Measurements from ENCODE around the gene OS9. TPM values are rescaled to one million over a fixed set of nuclear protein-coding genes. Genes with fewer than 3 reads are reported as not detected.

Gene OS9
- total RNA-seq, 2 donors from 2014 or later, result 203 to 209 TPM

GRCh38 chr12:57740656-57741412 is 46.9 kb downstream of the OS9 start:
- no peaks in the 10 kb centered on the region for H3K9me3 Mint-ChIP-seq

GRCh38 chr12:57741413-57741789 is 47.5 kb downstream of the OS9 start:
- Mint-ChIP-seq H3K36me3 (peaks cover 4% of the 10 kb centered on the region), H3K27ac (peak overlapping the region; percentile 88 to 98), H3K27me3 (no peaks in the 10 kb centered on the region), H3K4me3 (peak overlapping the region; percentile 98), H3K9me3 (no peaks in the 10 kb centered on the region), H3K4me1 (ENCODE audit: low read depth in 2 of 2) (peaks cover 57 to 58% of the 10 kb centered on the region in 2 donors)
- ATAC-seq (no peak), DNase-seq (ENCODE audit: low spot score) (no peak)

More at GRCh38 chr12:57740656-57741412, 46.9 kb downstream of the OS9 start:
- H3K27me3 Mint-ChIP-seq, result no peaks in the 10 kb centered on the region
- H3K4me1 Mint-ChIP-seq (ENCODE audit: low read depth in 2 of 2), result peaks cover 53 to 54% of the 10 kb centered on the region in 2 donors
- peak; percentile 70 to 80 for ATAC-seq
- no peaks in the 10 kb centered on the region for H3K36me3 Mint-ChIP-seq
- peak overlapping the region; percentile 88 to 98 for H3K27ac Mint-ChIP-seq
- peak overlapping the region; percentile 98 for H3K4me3 Mint-ChIP-seq
- peak; percentile 86 for DNase-seq (ENCODE audit: low spot score)

- Mint-ChIP-seq H3K4me1 (ENCODE audit: low read depth in 2 of 2) (peaks cover 55 to 57% of the 10 kb centered on the region in 2 donors), H3K27ac (peak overlapping the region; percentile 88 to 98), H3K4me3 (peak overlapping the region; percentile 98), H3K36me3 (peaks cover 4% of the 10 kb centered on the region), H3K27me3 (no peaks in the 10 kb centered on the region), H3K9me3 (no peaks in the 10 kb centered on the region)
- ATAC-seq (peak; percentile 77 to 80), DNase-seq (ENCODE audit: low spot score) (peak; percentile 87)
These were observed 48.2 kb downstream of the OS9 start for GRCh38 chr12:57741844-57742738.

- Mint-ChIP-seq H3K4me1 (ENCODE audit: low read depth in 2 of 2) (peaks cover 55 to 57% of the 10 kb centered on the region in 2 donors), H3K27me3 (no peaks in the 10 kb centered on the region), H3K4me3 (peak overlapping the region; percentile 96), H3K36me3 (peaks cover 9% of the 10 kb centered on the region), H3K9me3 (no peaks in the 10 kb centered on the region), H3K27ac (peak overlapping the region; percentile 98)
- DNase-seq (ENCODE audit: low spot score) (no peak), ATAC-seq (no peak)
These were observed 49.8 kb downstream of the OS9 start for GRCh38 chr12:57743769-57744168.

GRCh38 chr12:57744194-57744776 is 50.4 kb downstream of the OS9 start:
- H3K36me3 Mint-ChIP-seq, result peaks cover 12% of the 10 kb centered on the region
- H3K27ac Mint-ChIP-seq, result peak overlapping the region; percentile 98
- H3K27me3 Mint-ChIP-seq, result no peaks in the 10 kb centered on the region
- peak overlapping the region; percentile 96 for H3K4me3 Mint-ChIP-seq
- DNase-seq (ENCODE audit: low spot score) (peak; percentile 86), ATAC-seq (peak; percentile 69 to 77)
- H3K4me1 Mint-ChIP-seq (ENCODE audit: low read depth in 2 of 2), result peaks cover 52 to 55% of the 10 kb centered on the region in 2 donors
- H3K9me3 Mint-ChIP-seq, result no peaks in the 10 kb centered on the region

- ATAC-seq, result peak; percentile 89 to 93
- H3K27me3 Mint-ChIP-seq, result no peaks in the 10 kb centered on the region
- peak within 1 kb of the TSS; percentile 98 for H3K27ac Mint-ChIP-seq
- H3K4me1 Mint-ChIP-seq (ENCODE audit: low read depth in 2 of 2), result peaks cover 48 to 52% of the 10 kb centered on the region in 2 donors
- peaks cover 13% of the 10 kb centered on the region for H3K36me3 Mint-ChIP-seq
- peak; percentile 93 for DNase-seq (ENCODE audit: low spot score)
- H3K9me3 Mint-ChIP-seq, result no peaks in the 10 kb centered on the region
- H3K4me3 Mint-ChIP-seq, result peak within 1 kb of the TSS; percentile 96
These were observed 51.0 kb downstream of the OS9 start, which contains the start of gene TSPAN31 for GRCh38 chr12:57744777-57745484. Gene TSPAN31 (plus strand): TSS chr12:57745039. CDS start chr12:57745155, 116 bp downstream.

GRCh38 chr12:57745485-57745881 is 51.6 kb downstream of the OS9 start:
- Mint-ChIP-seq H3K27me3 (no peaks in the 10 kb centered on the region), H3K4me3 (peak overlapping the region; percentile 96), H3K4me1 (ENCODE audit: low read depth in 2 of 2) (peaks cover 48 to 54% of the 10 kb centered on the region in 2 donors), H3K27ac (peak overlapping the region; percentile 98), H3K36me3 (peaks cover 16% of the 10 kb centered on the region), H3K9me3 (no peaks in the 10 kb centered on the region)
- DNase-seq (ENCODE audit: low spot score) (no peak), ATAC-seq (no peak)

- no peaks in the 10 kb centered on the region for H3K27me3 Mint-ChIP-seq
- H3K4me3 Mint-ChIP-seq, result peak overlapping the region; percentile 96
- ATAC-seq (no peak), DNase-seq (ENCODE audit: low spot score) (no peak)
- peaks cover 48 to 54% of the 10 kb centered on the region in 2 donors for H3K4me1 Mint-ChIP-seq (ENCODE audit: low read depth in 2 of 2)
- H3K9me3 Mint-ChIP-seq, result no peaks in the 10 kb centered on the region
- peak overlapping the region; percentile 98 for H3K27ac Mint-ChIP-seq
- peaks cover 18% of the 10 kb centered on the region for H3K36me3 Mint-ChIP-seq
These were observed 52.1 kb downstream of the OS9 start for GRCh38 chr12:57746025-57746424.

GRCh38 chr12:57749061-57749460 is 55.1 kb downstream of the OS9 start:
- H3K27me3 Mint-ChIP-seq, result no peaks in the 10 kb centered on the region
- peaks cover 59 to 63% of the 10 kb centered on the region in 2 donors for H3K4me1 Mint-ChIP-seq (ENCODE audit: low read depth in 2 of 2)
- DNase-seq (ENCODE audit: low spot score) (no peak), ATAC-seq (no peak)
- H3K4me3 Mint-ChIP-seq, result no peak overlapping the region
- peak overlapping the region in 1 of 2 donors; percentile 11 for H3K27ac Mint-ChIP-seq
- peaks cover 27% of the 10 kb centered on the region for H3K36me3 Mint-ChIP-seq
- H3K9me3 Mint-ChIP-seq, result no peaks in the 10 kb centered on the region

- Mint-ChIP-seq H3K27ac (peak overlapping the region; percentile 88 to 90), H3K36me3 (peaks cover 27% of the 10 kb centered on the region), H3K9me3 (no peaks in the 10 kb centered on the region), H3K4me1 (ENCODE audit: low read depth in 2 of 2) (peaks cover 51 to 53% of the 10 kb centered on the region in 2 donors), H3K27me3 (no peaks in the 10 kb centered on the region), H3K4me3 (peak overlapping the region; percentile 94)
- DNase-seq (ENCODE audit: low spot score) (no peak), ATAC-seq (no peak)
These were observed 56.9 kb downstream of the OS9 start for GRCh38 chr12:57750561-57751431.

- Mint-ChIP-seq H3K27me3 (no peaks in the 10 kb centered on the region), H3K36me3 (peaks cover 24% of the 10 kb centered on the region), H3K9me3 (no peaks in the 10 kb centered on the region), H3K27ac (peak overlapping the region; percentile 88 to 90), H3K4me3 (peak overlapping the region; percentile 94), H3K4me1 (ENCODE audit: low read depth in 2 of 2) (peaks cover 50 to 51% of the 10 kb centered on the region in 2 donors)
- no peak for DNase-seq (ENCODE audit: low spot score)
- ATAC-seq, result no peak
These were observed 57.5 kb downstream of the OS9 start for GRCh38 chr12:57751432-57751787.
